Ascending aorta (tissue), 2 donors: ENCODE data around the gene WASL. TPM values are rescaled to one million over a fixed set of nuclear protein-coding genes. Genes with fewer than 3 reads are reported as not detected.

Experiments used
- DNase-seq, 2 donors: peaks; one replicate each; pipeline ENCODE4 v3.0.0-alpha.2; 2019; ENCODE audit warnings: low spot score in 2 of 2
- H3K27ac ChIP-seq, 2 donors: fragments of 200-600 bp; sonication (generic); one replicate each; pipeline ENCODE4 v1.5.1; 2016 to 2017; ENCODE audit warnings: mild to moderate bottlenecking in 1 of 2
- H3K27me3 ChIP-seq: fragments of 200-600 bp; sonication (generic); one replicate; pipeline ENCODE4 v1.5.1; 2017
- H3K36me3 ChIP-seq, 2 donors: fragments of 200-600 bp; sonication (generic); one replicate each; pipeline ENCODE4 v1.5.1; 2016
- H3K4me1 ChIP-seq, 2 donors: fragments of 200-600 bp; sonication (generic); one replicate each; pipeline ENCODE4 v1.5.1; 2016 to 2017; ENCODE audit warnings: mild to moderate bottlenecking in 1 of 2
- H3K4me3 ChIP-seq, 2 donors: fragments of 200-600 bp; sonication (generic); one replicate each; pipeline ENCODE4 v1.5.1; 2016 to 2017; ENCODE audit warnings: mild to moderate bottlenecking in 1 of 2
- H3K9me3 ChIP-seq, 2 donors: fragments of 200-600 bp; sonication (generic); one replicate each; pipeline ENCODE4 v1.5.1; 2016
- intact Hi-C: fragments of 100-400 bp; cut with DNase I; formaldehyde crosslinking; loops from one replicate; pipeline ENCODE4 v1.15.1; 2023
- total RNA-seq: library from RNA; depleted of rRNA; stranded (reverse); fragments of >200 nt; gene quantifications from one replicate; pipeline ENCODE4 v1.1.0, GENCODE V29; 2016
- TF ChIP-seq, protein P1 (sequence below), 3 experiments: fragments of 200-600 bp in 2 of 3; fragments of 450-650 bp in 1 of 3; sonication (generic) in 2 of 3; IDR thresholded peaks; one replicate each; pipeline ENCODE4 v1.5.1; 2016 to 2019; ENCODE audit warnings: antibody characterized with exemption in 3 of 3, mild to moderate bottlenecking in 1 of 3, moderate library complexity in 1 of 3

Gene WASL
- total RNA-seq, 1 donor from 2014 or later: 23.7 TPM

DNA sequence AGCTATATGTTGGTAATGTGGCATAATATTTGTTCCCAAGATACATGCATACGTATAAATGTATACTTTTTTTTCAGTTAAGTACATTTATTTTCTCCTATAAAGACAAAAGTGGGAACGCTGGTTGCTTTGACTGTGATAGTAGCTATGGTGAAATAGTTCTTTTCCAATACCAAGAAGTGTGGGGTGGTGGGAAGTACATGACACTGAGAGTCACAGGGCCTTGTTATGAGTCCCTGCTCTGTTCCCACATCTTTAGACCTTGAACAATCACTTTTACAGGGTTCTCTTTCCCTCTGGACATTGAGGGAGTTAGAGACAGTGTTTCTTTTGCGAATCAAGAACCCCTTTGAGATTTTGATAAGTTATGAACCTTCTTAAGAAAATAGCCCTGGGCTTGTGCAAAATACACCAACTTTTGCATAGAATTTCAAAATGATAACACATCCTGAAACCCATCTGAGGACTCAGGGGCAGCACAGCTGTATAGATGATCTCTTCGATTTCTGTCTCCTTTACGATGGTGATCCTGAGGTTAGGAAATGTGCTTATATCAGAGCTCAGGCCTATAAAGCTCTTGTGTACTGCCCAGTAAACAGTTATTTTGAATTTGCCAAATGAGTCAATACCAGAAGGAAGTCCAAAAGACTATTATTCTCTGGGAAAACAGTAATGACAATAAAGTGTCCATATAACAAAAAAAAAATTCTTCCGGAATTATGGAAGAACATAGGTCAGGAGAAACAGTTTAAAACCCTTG is 92.1 kb downstream of the WASL start:
- no peak overlapping the region for H3K4me3 ChIP-seq
- no peaks in the 10 kb centered on the region for H3K4me1 ChIP-seq
- H3K27me3 ChIP-seq: no peaks in the 10 kb centered on the region
- TF ChIP-seq, protein P1, sequence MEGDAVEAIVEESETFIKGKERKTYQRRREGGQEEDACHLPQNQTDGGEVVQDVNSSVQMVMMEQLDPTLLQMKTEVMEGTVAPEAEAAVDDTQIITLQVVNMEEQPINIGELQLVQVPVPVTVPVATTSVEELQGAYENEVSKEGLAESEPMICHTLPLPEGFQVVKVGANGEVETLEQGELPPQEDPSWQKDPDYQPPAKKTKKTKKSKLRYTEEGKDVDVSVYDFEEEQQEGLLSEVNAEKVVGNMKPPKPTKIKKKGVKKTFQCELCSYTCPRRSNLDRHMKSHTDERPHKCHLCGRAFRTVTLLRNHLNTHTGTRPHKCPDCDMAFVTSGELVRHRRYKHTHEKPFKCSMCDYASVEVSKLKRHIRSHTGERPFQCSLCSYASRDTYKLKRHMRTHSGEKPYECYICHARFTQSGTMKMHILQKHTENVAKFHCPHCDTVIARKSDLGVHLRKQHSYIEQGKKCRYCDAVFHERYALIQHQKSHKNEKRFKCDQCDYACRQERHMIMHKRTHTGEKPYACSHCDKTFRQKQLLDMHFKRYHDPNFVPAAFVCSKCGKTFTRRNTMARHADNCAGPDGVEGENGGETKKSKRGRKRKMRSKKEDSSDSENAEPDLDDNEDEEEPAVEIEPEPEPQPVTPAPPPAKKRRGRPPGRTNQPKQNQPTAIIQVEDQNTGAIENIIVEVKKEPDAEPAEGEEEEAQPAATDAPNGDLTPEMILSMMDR (IDR thresholded peaks at IDR 0.05): no peak
- intact Hi-C loops: no loop called here
- no peak for DNase-seq
- H3K36me3 ChIP-seq: no peaks in the 10 kb centered on the region
- H3K9me3 ChIP-seq: no peaks in the 10 kb centered on the region
- H3K27ac ChIP-seq: no peak overlapping the region

DNA sequence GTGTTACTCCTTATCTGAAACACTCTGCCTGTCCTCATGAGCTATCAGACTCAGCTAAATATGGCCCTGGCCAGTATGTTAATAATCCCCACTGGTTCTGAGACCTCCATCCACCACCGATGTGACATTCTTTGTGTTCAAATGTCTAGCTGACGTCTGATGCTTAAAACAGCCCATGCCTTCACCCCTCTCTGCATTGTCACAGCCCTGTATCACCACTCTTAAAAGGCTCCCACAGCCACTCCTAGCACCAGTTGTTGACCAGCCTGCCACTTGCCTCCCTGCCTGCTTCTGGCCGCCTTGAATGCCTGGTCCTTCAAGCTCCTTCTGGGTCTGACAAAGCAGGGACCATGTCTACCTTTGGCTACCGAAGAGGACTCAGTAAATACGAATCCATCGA is 93.2 kb downstream of the WASL start, which contains the start of gene LMOD2:
TSS of gene LMOD2 (plus strand) at position 253 of the 400 bp plus-strand sequence. CDS start at position 351, 98 bp downstream.
- H3K27me3 ChIP-seq: no peaks in the 10 kb centered on the region
- no peaks in the 10 kb centered on the region for H3K36me3 ChIP-seq
- no peak for DNase-seq
- H3K9me3 ChIP-seq: no peaks in the 10 kb centered on the region
- H3K27ac ChIP-seq: no peak within 1 kb of the TSS
- no peak within 1 kb of the TSS for H3K4me3 ChIP-seq
- no peaks in the 10 kb centered on the region for H3K4me1 ChIP-seq
- intact Hi-C loops: no loop called here
- TF ChIP-seq, protein P1 (IDR thresholded peaks at IDR 0.05): no peak

DNA sequence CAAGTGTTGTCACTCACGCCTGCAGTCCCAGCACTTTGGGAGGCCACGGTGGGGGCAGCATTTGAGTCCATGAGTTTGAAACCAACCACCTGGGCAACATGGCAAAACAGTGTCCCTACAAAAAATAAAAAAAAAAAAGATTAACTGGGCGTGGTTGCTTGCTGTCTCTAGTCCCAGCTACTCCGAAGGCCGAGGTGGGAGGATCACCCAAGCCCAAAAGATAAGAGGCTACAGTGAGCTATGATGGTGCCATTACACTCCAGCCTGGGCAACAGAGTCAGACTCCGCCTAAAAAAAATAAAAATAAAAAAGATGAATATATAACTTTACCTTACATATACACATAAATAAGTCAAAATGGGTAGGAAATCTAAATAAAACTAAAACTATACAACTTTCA is 95.6 kb downstream of the WASL start:
- Histone ChIP-seq H3K36me3 (no peaks in the 10 kb centered on the region), H3K9me3 (no peaks in the 10 kb centered on the region), H3K27me3 (no peaks in the 10 kb centered on the region), H3K27ac (no peak overlapping the region), H3K4me1 (no peaks in the 10 kb centered on the region), H3K4me3 (no peak overlapping the region)
- intact Hi-C loops: no loop called here
- no peak for DNase-seq
- TF ChIP-seq, protein P1 (IDR thresholded peaks at IDR 0.05): no peak

- H3K9me3 ChIP-seq: no peaks in the 10 kb centered on the region
- TF ChIP-seq, protein P1 (IDR thresholded peaks at IDR 0.05): no peak
- H3K36me3 ChIP-seq: no peaks in the 10 kb centered on the region
- H3K27me3 ChIP-seq: no peaks in the 10 kb centered on the region
- H3K27ac ChIP-seq: no peak overlapping the region
- intact Hi-C loops: no loop called here
- no peaks in the 10 kb centered on the region for H3K4me1 ChIP-seq
- H3K4me3 ChIP-seq: no peak overlapping the region
- no peak for DNase-seq
Observed at GRCh38 chr7:123652406-123652805, 96.4 kb downstream of the WASL start.

DNA sequence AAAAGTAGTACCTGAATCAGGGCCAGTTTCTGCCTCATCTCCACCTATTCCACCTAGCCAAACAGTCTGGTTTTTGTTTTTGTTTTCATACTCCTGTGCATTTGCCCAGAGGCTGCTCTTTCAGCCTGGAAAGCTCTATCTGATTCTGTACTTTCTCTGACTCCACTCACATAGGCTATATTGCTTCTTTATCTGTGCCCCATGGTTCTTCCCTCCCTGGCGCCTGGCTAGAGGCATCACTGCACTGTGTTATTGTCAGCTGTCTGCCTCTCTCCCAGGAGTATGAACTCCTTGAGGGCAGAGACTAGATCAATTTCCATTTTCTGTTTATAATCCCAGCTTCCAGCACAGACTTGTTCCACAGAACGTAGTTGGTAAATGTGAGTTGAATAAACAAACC is 98.2 kb downstream of the WASL start:
- DNase-seq: no peak
- no peaks in the 10 kb centered on the region for H3K36me3 ChIP-seq
- H3K27ac ChIP-seq: no peak overlapping the region
- peaks cover 0 to 3% of the 10 kb centered on the region in 2 donors for H3K4me1 ChIP-seq
- no peaks in the 10 kb centered on the region for H3K9me3 ChIP-seq
- TF ChIP-seq, protein P1 (IDR thresholded peaks at IDR 0.05): no peak
- intact Hi-C loops: no loop called here
- H3K4me3 ChIP-seq: no peak overlapping the region
- no peaks in the 10 kb centered on the region for H3K27me3 ChIP-seq
